HG02970 (cell line): ENCODE data around the gene WNK2.

ENCODE experiments used
- ATAC-seq: cut with Tn5 transposase; IDR thresholded peaks from one replicate; pipeline ENCODE4 v1.9.1; 2021; ENCODE audit warnings: mild to moderate bottlenecking, moderate library complexity, moderate number of reproducible peaks; ENCODE audit not compliant: unreplicated experiment, low FRiP score

Gene WNK2

GRCh38 chr9:93161786-93162562, 22.0 kb upstream of the WNK2 start:
- ATAC-seq, result no peak

GRCh38 chr9:93164085-93164484, 19.9 kb upstream of the WNK2 start:
- no peak for ATAC-seq

- no peak for ATAC-seq
Observed at GRCh38 chr9:93166699-93167098, 17.2 kb upstream of the WNK2 start.

GRCh38 chr9:93167185-93167584, 16.8 kb upstream of the WNK2 start:
- ATAC-seq, result no peak

- ATAC-seq, result no peak
Observed at GRCh38 chr9:93167838-93168237, 16.1 kb upstream of the WNK2 start.

- no peak for ATAC-seq
Observed at GRCh38 chr9:93168581-93168980, 15.4 kb upstream of the WNK2 start.

- ATAC-seq, result no peak
Observed at GRCh38 chr9:93169444-93169843, 14.5 kb upstream of the WNK2 start.

- no peak for ATAC-seq
Observed at GRCh38 chr9:93170571-93170970, 13.4 kb upstream of the WNK2 start.

GRCh38 chr9:93171261-93171990, 12.5 kb upstream of the WNK2 start:
- ATAC-seq, result no peak

- ATAC-seq, result no peak
Observed at GRCh38 chr9:93172666-93173364, 11.1 kb upstream of the WNK2 start.

GRCh38 chr9:93173365-93174051, 10.4 kb upstream of the WNK2 start:
- ATAC-seq, result no peak

- no peak for ATAC-seq
Observed at GRCh38 chr9:93174976-93175375, 9.0 kb upstream of the WNK2 start.

- ATAC-seq, result no peak
Observed at GRCh38 chr9:93177676-93178075, 6.3 kb upstream of the WNK2 start.

- no peak for ATAC-seq
Observed at GRCh38 chr9:93178851-93179786, 4.8 kb upstream of the WNK2 start.

- no peak for ATAC-seq
Observed at GRCh38 chr9:93180938-93181337, 3.0 kb upstream of the WNK2 start.

GRCh38 chr9:93181672-93182435, 2.1 kb upstream of the WNK2 start:
- ATAC-seq, result no peak

- no peak for ATAC-seq
Observed at GRCh38 chr9:93182572-93182971, 1.4 kb upstream of the WNK2 start.

- ATAC-seq, result no peak
Observed at GRCh38 chr9:93183131-93183662, 742 bp upstream of the WNK2 start.
